ENCODE results near the gene SOCS2.
"Not testable (repeated sequence)": the region's sequence is repeated elsewhere in the genome, so short reads cannot be mapped to it uniquely, and the experiment has no call there.

The SOCS2 gene

GRCh38 chr12:93594766-93595311 is 22.4 kb downstream of the SOCS2 start:
- DNase-seq (ENCODE audit: low read depth), result no peak

GRCh38 chr12:93595351-93595750 is 22.9 kb downstream of the SOCS2 start:
- no peak for DNase-seq (ENCODE audit: low read depth)

- DNase-seq (ENCODE audit: low read depth), result no peak
These were observed 25.1 kb downstream of the SOCS2 start for GRCh38 chr12:93597608-93598007.

GRCh38 chr12:93599192-93599591 is 26.7 kb downstream of the SOCS2 start:
- DNase-seq (ENCODE audit: low read depth), result no peak

- DNase-seq (ENCODE audit: low read depth), result no peak
These were observed 29.1 kb downstream of the SOCS2 start for GRCh38 chr12:93601591-93601990.

GRCh38 chr12:93602897-93603668 is 30.6 kb downstream of the SOCS2 start:
- no peak for DNase-seq (ENCODE audit: low read depth)

- DNase-seq (ENCODE audit: low read depth), result no peak
These were observed 31.3 kb downstream of the SOCS2 start for GRCh38 chr12:93603762-93604161.

GRCh38 chr12:93608313-93608712 is 35.8 kb downstream of the SOCS2 start:
- DNase-seq (ENCODE audit: low read depth), result no peak

GRCh38 chr12:93609281-93610192 is 37.1 kb downstream of the SOCS2 start:
- no peak for DNase-seq (ENCODE audit: low read depth)

- no peak for DNase-seq (ENCODE audit: low read depth)
These were observed 40.3 kb downstream of the SOCS2 start for GRCh38 chr12:93612776-93613175.

GRCh38 chr12:93614917-93615596 is 42.6 kb downstream of the SOCS2 start:
- DNase-seq (ENCODE audit: low read depth), result no peak

- no peak for DNase-seq (ENCODE audit: low read depth)
These were observed 44.2 kb downstream of the SOCS2 start for GRCh38 chr12:93616584-93617101.

- DNase-seq (ENCODE audit: low read depth), result no peak
These were observed 46.5 kb downstream of the SOCS2 start for GRCh38 chr12:93618891-93619410.

GRCh38 chr12:93621986-93622385 is 49.5 kb downstream of the SOCS2 start:
- DNase-seq (ENCODE audit: low read depth), result no peak

- DNase-seq (ENCODE audit: low read depth), result peak; percentile 55
These were observed 50.0 kb downstream of the SOCS2 start for GRCh38 chr12:93622485-93622884.

GRCh38 chr12:93624595-93625294 is 52.3 kb downstream of the SOCS2 start:
- peak; percentile 82 for DNase-seq (ENCODE audit: low read depth)

- not testable (repeated sequence) for DNase-seq (ENCODE audit: low read depth)
These were observed 52.8 kb downstream of the SOCS2 start for GRCh38 chr12:93625295-93625645.

GRCh38 chr12:93626160-93626559 is 53.7 kb downstream of the SOCS2 start:
- DNase-seq (ENCODE audit: low read depth), result no peak

Measured in fibroblast of the conjunctiva (primary cell).